ENCODE results near the gene FGF12.
A peak's percentile ranks its signal among the peaks of the same experiment; 100 is the strongest.

DNA sequence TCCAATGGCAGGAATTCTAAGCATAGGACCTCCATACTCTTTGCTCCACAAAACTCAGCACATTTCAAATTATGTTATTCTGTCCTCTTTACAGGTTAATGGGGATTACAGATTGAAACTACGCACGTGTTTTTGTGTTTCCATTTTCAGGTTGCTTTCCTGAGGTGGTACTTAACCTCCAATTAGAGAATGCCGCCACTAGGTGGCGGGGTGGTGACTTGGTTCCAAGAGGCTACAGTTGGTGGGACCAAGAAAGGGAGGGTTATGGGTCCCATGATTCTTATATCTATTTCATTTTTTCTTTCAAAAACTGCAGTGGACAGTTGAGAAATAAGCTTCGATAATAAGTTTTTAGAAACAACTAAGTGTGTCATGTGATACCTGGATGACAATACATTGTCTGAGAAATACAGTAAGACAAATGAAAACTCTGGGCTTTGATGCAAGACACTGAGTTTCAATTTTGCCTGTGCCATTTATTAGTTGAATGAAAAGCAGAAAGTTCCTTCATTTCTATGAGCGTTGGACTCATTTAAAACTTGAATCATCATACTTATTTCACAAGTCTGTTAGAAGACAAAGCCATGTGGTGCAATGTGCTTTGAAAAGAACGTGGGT, 539.0 kb downstream of the FGF12 start:
- no peak for TF ChIP-seq POLR2A (IDR thresholded peaks at IDR 0.05)
- TF ChIP-seq, protein P1, sequence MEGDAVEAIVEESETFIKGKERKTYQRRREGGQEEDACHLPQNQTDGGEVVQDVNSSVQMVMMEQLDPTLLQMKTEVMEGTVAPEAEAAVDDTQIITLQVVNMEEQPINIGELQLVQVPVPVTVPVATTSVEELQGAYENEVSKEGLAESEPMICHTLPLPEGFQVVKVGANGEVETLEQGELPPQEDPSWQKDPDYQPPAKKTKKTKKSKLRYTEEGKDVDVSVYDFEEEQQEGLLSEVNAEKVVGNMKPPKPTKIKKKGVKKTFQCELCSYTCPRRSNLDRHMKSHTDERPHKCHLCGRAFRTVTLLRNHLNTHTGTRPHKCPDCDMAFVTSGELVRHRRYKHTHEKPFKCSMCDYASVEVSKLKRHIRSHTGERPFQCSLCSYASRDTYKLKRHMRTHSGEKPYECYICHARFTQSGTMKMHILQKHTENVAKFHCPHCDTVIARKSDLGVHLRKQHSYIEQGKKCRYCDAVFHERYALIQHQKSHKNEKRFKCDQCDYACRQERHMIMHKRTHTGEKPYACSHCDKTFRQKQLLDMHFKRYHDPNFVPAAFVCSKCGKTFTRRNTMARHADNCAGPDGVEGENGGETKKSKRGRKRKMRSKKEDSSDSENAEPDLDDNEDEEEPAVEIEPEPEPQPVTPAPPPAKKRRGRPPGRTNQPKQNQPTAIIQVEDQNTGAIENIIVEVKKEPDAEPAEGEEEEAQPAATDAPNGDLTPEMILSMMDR (IDR thresholded peaks at IDR 0.05), result peak; percentile 59 to 81 (median 73)
